Rectal smooth muscle tissue (tissue), 1 donor: ENCODE data around the gene GPA33.

ENCODE experiments used
- H3K27ac ChIP-seq: one replicate; pipeline ENCODE4 v1.7.0; 2013; ENCODE audit warnings: low read depth, low read length, inconsistent platforms
- H3K27me3 ChIP-seq: one replicate; pipeline ENCODE4 v1.7.0; 2013; ENCODE audit warnings: low read length; ENCODE audit not compliant: control insufficient read depth, insufficient read depth
- H3K36me3 ChIP-seq: one replicate; pipeline ENCODE4 v1.7.0; 2013; ENCODE audit warnings: low read length; ENCODE audit not compliant: control insufficient read depth, insufficient read depth
- H3K4me1 ChIP-seq: one replicate; pipeline ENCODE4 v1.7.0; 2013; ENCODE audit warnings: low read length; ENCODE audit not compliant: control insufficient read depth, insufficient read depth
- H3K4me3 ChIP-seq: one replicate; pipeline ENCODE4 v1.7.0; 2013; ENCODE audit warnings: low read length
- H3K9ac ChIP-seq: one replicate; pipeline ENCODE4 v1.7.0; 2013; ENCODE audit warnings: low read length

The GPA33 gene

DNA sequence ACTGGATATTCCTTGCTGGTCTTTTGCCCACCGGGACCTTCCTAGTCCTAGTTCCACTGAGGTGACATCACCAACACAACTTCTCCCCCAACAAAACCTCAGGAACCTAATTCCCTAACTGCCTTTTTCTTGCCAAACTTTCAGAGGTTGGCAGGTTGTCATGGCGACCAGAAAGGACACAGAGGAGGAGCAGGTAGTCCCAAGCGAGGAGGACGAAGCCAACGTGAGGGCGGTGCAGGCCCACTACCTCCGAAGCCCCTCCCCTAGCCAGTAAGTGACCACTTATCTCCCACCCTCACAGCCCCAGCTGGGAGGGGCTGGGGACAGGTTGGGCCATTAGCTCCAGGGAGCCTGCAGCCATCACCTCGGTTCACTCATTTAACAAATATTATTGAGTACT, 4.5 kb upstream of the GPA33 start:
- H3K4me3 ChIP-seq = no peak overlapping the region
- H3K27me3 ChIP-seq = no peaks in the 10 kb centered on the region
- no peak overlapping the region for H3K9ac ChIP-seq
- no peak overlapping the region for H3K27ac ChIP-seq
- H3K36me3 ChIP-seq = no peaks in the 10 kb centered on the region
- no peaks in the 10 kb centered on the region for H3K4me1 ChIP-seq

- no peaks in the 10 kb centered on the region for H3K36me3 ChIP-seq
- H3K9ac ChIP-seq = no peak within 1 kb of the TSS
- no peaks in the 10 kb centered on the region for H3K27me3 ChIP-seq
- no peak within 1 kb of the TSS for H3K4me3 ChIP-seq
- no peak within 1 kb of the TSS for H3K27ac ChIP-seq
- no peaks in the 10 kb centered on the region for H3K4me1 ChIP-seq
These were observed 3.8 kb upstream of the GPA33 start, which contains the start of gene STYXL2 for GRCh38 chr1:167093846-167094516. TSS of gene STYXL2 (plus strand) at chr1:167094075. CDS start at chr1:167094850, 775 bp downstream.

- Histone ChIP-seq H3K9ac (no peak overlapping the region), H3K27ac (no peak overlapping the region)
These were observed 2.5 kb upstream of the GPA33 start for GRCh38 chr1:167092653-167093052.

DNA sequence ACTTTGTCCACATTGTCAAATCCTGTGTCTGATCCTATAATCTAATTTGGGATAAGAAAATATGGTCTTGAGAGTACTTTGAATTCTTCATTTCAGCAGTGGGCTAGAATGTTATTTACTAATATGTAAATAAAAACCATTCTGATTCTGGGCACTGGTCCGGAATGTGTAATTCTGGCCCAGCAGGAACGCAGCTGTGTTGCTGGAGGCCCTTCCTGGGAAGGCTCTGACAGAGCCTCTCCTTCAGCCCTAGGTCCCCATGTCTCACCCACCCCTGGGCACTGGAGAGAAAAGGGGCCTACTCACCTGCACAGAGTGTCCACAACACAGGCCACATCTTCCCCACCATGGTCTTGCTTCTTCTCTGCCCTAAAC, 251 bp downstream of the GPA33 start:
- Histone ChIP-seq H3K4me1 (no peaks in the 10 kb centered on the region), H3K27ac (no peak overlapping the region), H3K4me3 (peak overlapping the region; percentile 42), H3K27me3 (no peaks in the 10 kb centered on the region), H3K9ac (peak overlapping the region; percentile 61), H3K36me3 (no peaks in the 10 kb centered on the region)

More at GRCh38 chr1:167092653-167093052, 2.5 kb upstream of the GPA33 start:
- Histone ChIP-seq H3K4me3 (no peak overlapping the region), H3K4me1 (no peaks in the 10 kb centered on the region), H3K27me3 (no peaks in the 10 kb centered on the region), H3K36me3 (no peaks in the 10 kb centered on the region)

DNA sequence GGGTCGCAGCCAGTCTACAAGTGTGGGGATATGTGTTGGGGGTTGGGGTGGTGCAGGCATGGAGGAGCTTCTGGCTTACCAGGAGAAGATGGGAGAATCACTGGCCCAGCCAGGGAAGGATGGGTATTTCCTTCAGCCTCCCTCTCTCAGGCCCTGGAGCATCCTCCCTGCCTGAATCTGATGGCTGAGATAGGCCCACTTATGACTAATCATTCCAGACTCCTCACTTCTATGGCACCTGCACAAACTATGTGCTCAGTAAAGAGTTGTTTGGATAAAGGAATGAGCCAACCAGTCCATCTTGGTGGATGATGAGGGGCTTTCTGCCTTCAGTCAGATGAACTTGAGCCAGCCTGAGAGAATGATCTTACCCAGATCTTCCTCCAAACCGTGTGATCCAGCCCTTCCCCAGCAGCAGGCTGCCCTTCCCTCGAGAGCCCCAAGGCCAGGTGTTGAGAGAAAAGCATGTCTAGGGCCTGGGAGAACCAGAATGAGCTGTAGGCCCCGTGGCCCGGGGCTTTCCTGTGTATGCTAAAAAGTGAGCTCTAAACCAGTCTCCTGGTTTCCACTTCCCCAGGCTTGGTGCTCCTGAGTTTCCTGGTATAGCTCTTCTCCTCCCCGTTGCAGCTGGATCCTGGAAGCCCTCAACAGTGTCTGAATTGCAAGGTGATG, 1.3 kb downstream of the GPA33 start:
- peak overlapping the region; percentile 42 for H3K4me3 ChIP-seq
- no peaks in the 10 kb centered on the region for H3K36me3 ChIP-seq
- H3K27ac ChIP-seq = no peak overlapping the region
- H3K4me1 ChIP-seq = no peaks in the 10 kb centered on the region
- H3K9ac ChIP-seq = no peak overlapping the region
- H3K27me3 ChIP-seq = no peaks in the 10 kb centered on the region

DNA sequence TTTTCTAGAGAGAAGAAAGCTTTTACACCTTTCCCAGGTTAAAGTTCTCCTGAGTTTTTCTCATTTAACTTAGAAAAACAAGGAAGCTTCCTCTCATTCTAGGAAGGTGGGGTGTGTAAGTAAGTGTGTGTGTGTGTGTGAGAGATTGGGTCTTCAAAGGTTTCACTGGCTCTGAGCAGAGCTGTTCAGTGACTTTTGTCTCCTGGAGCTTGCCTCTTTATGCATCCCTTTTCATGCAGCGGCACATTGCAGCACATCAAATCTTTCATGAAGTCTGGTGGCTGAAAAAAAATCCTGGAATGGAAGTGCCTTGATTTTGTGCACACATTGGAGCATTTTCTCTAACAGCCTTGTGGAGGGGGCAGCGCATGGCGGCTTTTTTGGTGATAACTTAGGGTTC, 3.4 kb downstream of the GPA33 start:
- Histone ChIP-seq H3K9ac (no peak overlapping the region), H3K36me3 (no peaks in the 10 kb centered on the region), H3K27ac (no peak overlapping the region), H3K4me1 (no peaks in the 10 kb centered on the region), H3K27me3 (no peaks in the 10 kb centered on the region), H3K4me3 (no peak overlapping the region)

- H3K9ac ChIP-seq = no peak overlapping the region
- H3K27ac ChIP-seq = no peak overlapping the region
- H3K4me1 ChIP-seq = no peaks in the 10 kb centered on the region
- no peaks in the 10 kb centered on the region for H3K36me3 ChIP-seq
- H3K4me3 ChIP-seq = no peak overlapping the region
- H3K27me3 ChIP-seq = no peaks in the 10 kb centered on the region
These were observed 4.1 kb downstream of the GPA33 start for GRCh38 chr1:167086033-167086432.

DNA sequence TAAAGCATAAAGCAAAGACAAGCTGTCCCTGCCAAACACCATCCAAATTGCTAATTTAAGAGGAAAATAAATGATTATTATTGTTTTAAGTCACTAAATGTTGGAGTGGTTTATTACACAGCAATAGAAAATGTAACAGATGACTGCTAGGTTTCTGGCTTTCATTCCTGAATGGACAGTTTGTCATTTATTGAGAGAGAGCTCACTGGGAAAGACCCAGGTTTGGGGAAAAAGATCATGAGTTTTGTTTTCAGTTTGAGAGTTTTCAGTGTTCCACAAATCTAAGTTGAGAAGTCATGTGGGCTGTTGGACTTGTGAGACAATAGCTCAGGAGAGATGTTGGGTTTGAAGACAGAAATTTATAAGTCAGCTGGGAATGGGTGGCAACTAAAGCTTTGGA, 5.4 kb downstream of the GPA33 start:
- no peak overlapping the region for H3K4me3 ChIP-seq
- H3K27ac ChIP-seq = no peak overlapping the region
- H3K4me1 ChIP-seq = no peaks in the 10 kb centered on the region
- H3K27me3 ChIP-seq = peaks cover 3% of the 10 kb centered on the region
- no peaks in the 10 kb centered on the region for H3K36me3 ChIP-seq
- H3K9ac ChIP-seq = no peak overlapping the region

DNA sequence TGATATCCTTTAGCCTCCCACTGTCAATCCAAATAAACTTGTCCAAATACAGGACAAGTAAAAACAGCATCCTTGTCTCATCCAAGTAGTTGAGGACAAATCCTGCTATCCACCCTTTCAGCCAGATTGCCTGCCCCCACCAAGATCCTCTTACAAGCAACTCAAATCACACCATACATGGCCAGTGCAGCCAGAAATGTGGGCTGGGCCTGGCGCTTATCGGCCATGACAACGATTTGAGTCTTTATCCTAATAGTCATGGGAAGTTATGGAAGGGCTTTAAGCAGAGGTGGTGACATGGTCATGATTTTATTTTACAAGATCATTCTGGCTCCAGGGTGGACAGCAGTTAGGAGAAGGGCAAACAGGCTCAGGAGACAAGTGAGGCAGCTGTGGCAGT, 6.3 kb downstream of the GPA33 start:
- Histone ChIP-seq H3K27me3 (peaks cover 3% of the 10 kb centered on the region), H3K4me3 (no peak overlapping the region), H3K4me1 (no peaks in the 10 kb centered on the region), H3K9ac (no peak overlapping the region), H3K27ac (no peak overlapping the region), H3K36me3 (no peaks in the 10 kb centered on the region)

GRCh38 chr1:167083066-167083665, 7.0 kb downstream of the GPA33 start:
- H3K36me3 ChIP-seq = no peaks in the 10 kb centered on the region
- H3K9ac ChIP-seq = no peak overlapping the region
- H3K4me3 ChIP-seq = no peak overlapping the region
- no peaks in the 10 kb centered on the region for H3K4me1 ChIP-seq
- peaks cover 3% of the 10 kb centered on the region for H3K27me3 ChIP-seq
- peak overlapping the region; percentile 40 for H3K27ac ChIP-seq

DNA sequence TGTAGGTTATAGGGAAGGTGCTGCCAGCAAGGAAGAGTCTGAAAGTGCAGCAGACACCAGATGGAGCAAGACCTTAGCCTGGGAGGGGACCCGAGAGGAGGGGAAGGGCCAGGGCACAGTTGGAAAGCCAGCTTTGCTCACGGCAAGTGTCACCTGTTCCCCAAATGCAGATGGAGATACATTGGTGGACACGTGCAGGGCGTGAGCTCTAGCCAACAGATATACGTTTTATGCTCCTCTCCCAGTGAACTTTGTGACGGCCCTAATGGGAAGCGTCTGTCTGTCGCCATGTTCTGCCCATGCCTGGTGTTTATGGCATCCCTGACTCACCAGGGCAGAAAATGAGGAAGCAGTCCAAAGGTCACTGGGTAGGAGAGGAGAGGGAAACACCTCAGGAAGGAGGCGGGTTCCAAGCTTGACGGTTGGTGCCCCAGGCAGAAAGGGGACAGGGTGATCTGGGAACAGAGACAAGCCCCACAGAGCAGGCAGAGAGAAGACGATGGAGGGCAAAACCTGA, 7.6 kb downstream of the GPA33 start:
- Histone ChIP-seq H3K9ac (no peak overlapping the region), H3K4me3 (no peak overlapping the region), H3K4me1 (no peaks in the 10 kb centered on the region), H3K27me3 (peaks cover 3% of the 10 kb centered on the region), H3K36me3 (no peaks in the 10 kb centered on the region), H3K27ac (no peak overlapping the region)

- H3K36me3 ChIP-seq = no peaks in the 10 kb centered on the region
- no peak overlapping the region for H3K9ac ChIP-seq
- H3K4me1 ChIP-seq = no peaks in the 10 kb centered on the region
- H3K27ac ChIP-seq = no peak overlapping the region
- H3K27me3 ChIP-seq = peaks cover 3% of the 10 kb centered on the region
- no peak overlapping the region for H3K4me3 ChIP-seq
These were observed 8.5 kb downstream of the GPA33 start for GRCh38 chr1:167081594-167082156.
